Fibroblast of upper back skin (primary cell): ENCODE results near the gene SCN2A.

Source experiments
- DNase-seq: peaks from one replicate; pipeline ENCODE4 v3.0.0-alpha.2; 2013

The SCN2A gene

GRCh38 chr2:165427686-165428085 lies 188.5 kb downstream of the SCN2A start:
- no peak for DNase-seq

- DNase-seq, result peak; percentile 17
These were observed 189.7 kb downstream of the SCN2A start for GRCh38 chr2:165428926-165429325.

- DNase-seq, result no peak
These were observed 191.8 kb downstream of the SCN2A start for GRCh38 chr2:165431014-165431413.

GRCh38 chr2:165432234-165432966 lies 193.2 kb downstream of the SCN2A start:
- DNase-seq, result no peak

GRCh38 chr2:165434865-165435496 lies 195.8 kb downstream of the SCN2A start:
- DNase-seq, result no peak

GRCh38 chr2:165435611-165436010 lies 196.4 kb downstream of the SCN2A start:
- no peak for DNase-seq

- no peak for DNase-seq
These were observed 197.3 kb downstream of the SCN2A start for GRCh38 chr2:165436559-165436958.

GRCh38 chr2:165440367-165440766 lies 201.2 kb downstream of the SCN2A start:
- peak; percentile 84 for DNase-seq
